SK-N-SH treated with all-trans-retinoic acid at 6 μM for 48 hours (cell line): ENCODE results near the gene HECTD4.

Experiments
- ARNTL ChIP-seq: fragments of 450-650 bp; formaldehyde crosslinking; IDR thresholded peaks from 2 replicates; pipeline ENCODE4 v1.5.0; 2020; ENCODE audit warnings: low read depth, mild to moderate bottlenecking, moderate library complexity, borderline replicate concordance
- ESRRG ChIP-seq: fragments of 250-450 bp; sonication (Bioruptor Pico); IDR thresholded peaks from 2 replicates; pipeline ENCODE4 v1.6.1; 2021; ENCODE audit warnings: mild to moderate bottlenecking
- ISL1 ChIP-seq: fragments of 250-450 bp; sonication (Bioruptor Pico); IDR thresholded peaks from 2 replicates; pipeline ENCODE4 v2.1.2; 2022; ENCODE audit warnings: mild to moderate bottlenecking, moderate library complexity
- PPARA ChIP-seq: fragments of 250-450 bp; sonication (Bioruptor Pico); IDR thresholded peaks from 2 replicates; pipeline ENCODE4 v1.5.0; 2020; ENCODE audit warnings: mild to moderate bottlenecking, borderline replicate concordance
- SNAI2 ChIP-seq: fragments of 250-450 bp; sonication (Bioruptor Pico); IDR thresholded peaks from 2 replicates; pipeline ENCODE4 v1.5.0; 2020; ENCODE audit warnings: mild to moderate bottlenecking, moderate library complexity
- TCF4 ChIP-seq: fragments of 250-450 bp; sonication (Bioruptor Pico); IDR thresholded peaks from 2 replicates; pipeline ENCODE4 v1.8.0; 2021; ENCODE audit warnings: mild to moderate bottlenecking, moderate library complexity, borderline replicate concordance
- ZFP3 ChIP-seq: fragments of 250-450 bp; sonication (Bioruptor Pico); IDR thresholded peaks from 2 replicates; pipeline ENCODE4 v1.5.0; 2020; ENCODE audit warnings: mild to moderate bottlenecking, moderate library complexity
- ZNF8 ChIP-seq: fragments of 450-650 bp; formaldehyde crosslinking; IDR thresholded peaks from 2 replicates; pipeline ENCODE4 v1.5.0; 2020; ENCODE audit warnings: mild to moderate bottlenecking, moderate library complexity
- TF ChIP-seq, protein P1 (sequence below): fragments of 250-450 bp; sonication (Bioruptor Pico); IDR thresholded peaks from 2 replicates; pipeline ENCODE4 v1.8.0; 2020; ENCODE audit warnings: mild to moderate bottlenecking, moderate library complexity, borderline replicate concordance
- TF ChIP-seq, protein P2 (sequence below): fragments of 250-450 bp; sonication (Bioruptor Pico); IDR thresholded peaks from 2 replicates; pipeline ENCODE4 v1.5.1; 2021; ENCODE audit warnings: mild to moderate bottlenecking, moderate library complexity
- TF ChIP-seq, protein P3 (sequence below): fragments of 250-450 bp; sonication (Bioruptor Pico); IDR thresholded peaks from 2 replicates; pipeline ENCODE4 v1.5.1; 2020; ENCODE audit warnings: low read depth, mild to moderate bottlenecking, moderate library complexity

DNA sequence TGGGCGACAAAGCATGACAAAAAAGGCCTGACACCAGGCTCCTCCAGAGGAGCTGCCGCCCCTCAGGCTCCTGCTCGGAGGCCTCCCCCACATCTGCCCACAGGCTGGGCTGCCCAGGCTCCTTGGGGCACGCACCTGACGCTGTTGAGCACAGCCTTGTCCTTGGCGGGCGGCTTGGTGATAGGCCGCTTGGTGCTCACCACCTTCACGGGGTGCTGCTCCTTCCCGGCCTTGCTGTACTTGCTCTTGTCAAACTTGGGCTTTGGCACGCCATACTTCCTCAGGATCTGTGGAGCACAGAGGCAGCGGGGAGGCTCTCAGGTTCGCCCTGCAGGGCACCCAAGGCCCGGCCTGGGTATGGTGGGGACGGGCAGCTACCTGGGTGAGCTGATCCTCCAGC, 203.4 kb downstream of the HECTD4 start:
- no peak for TF ChIP-seq SNAI2 (CRISPR knock-in tag)
- no peak for TF ChIP-seq ISL1 (CRISPR knock-in tag)
- TF ChIP-seq, protein P1, sequence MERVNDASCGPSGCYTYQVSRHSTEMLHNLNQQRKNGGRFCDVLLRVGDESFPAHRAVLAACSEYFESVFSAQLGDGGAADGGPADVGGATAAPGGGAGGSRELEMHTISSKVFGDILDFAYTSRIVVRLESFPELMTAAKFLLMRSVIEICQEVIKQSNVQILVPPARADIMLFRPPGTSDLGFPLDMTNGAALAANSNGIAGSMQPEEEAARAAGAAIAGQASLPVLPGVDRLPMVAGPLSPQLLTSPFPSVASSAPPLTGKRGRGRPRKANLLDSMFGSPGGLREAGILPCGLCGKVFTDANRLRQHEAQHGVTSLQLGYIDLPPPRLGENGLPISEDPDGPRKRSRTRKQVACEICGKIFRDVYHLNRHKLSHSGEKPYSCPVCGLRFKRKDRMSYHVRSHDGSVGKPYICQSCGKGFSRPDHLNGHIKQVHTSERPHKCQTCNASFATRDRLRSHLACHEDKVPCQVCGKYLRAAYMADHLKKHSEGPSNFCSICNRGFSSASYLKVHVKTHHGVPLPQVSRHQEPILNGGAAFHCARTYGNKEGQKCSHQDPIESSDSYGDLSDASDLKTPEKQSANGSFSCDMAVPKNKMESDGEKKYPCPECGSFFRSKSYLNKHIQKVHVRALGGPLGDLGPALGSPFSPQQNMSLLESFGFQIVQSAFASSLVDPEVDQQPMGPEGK (CRISPR knock-in tag): no peak
- TF ChIP-seq ESRRG (CRISPR knock-in tag): no peak
- TF ChIP-seq, protein P2, sequence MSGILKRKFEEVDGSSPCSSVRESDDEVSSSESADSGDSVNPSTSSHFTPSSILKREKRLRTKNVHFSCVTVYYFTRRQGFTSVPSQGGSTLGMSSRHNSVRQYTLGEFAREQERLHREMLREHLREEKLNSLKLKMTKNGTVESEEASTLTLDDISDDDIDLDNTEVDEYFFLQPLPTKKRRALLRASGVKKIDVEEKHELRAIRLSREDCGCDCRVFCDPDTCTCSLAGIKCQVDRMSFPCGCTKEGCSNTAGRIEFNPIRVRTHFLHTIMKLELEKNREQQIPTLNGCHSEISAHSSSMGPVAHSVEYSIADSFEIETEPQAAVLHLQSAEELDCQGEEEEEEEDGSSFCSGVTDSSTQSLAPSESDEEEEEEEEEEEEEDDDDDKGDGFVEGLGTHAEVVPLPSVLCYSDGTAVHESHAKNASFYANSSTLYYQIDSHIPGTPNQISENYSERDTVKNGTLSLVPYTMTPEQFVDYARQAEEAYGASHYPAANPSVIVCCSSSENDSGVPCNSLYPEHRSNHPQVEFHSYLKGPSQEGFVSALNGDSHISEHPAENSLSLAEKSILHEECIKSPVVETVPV: no peak
- no peak for TF ChIP-seq PPARA (CRISPR knock-in tag)
- no peak for TF ChIP-seq TCF4 (CRISPR knock-in tag)
- TF ChIP-seq, protein P3, sequence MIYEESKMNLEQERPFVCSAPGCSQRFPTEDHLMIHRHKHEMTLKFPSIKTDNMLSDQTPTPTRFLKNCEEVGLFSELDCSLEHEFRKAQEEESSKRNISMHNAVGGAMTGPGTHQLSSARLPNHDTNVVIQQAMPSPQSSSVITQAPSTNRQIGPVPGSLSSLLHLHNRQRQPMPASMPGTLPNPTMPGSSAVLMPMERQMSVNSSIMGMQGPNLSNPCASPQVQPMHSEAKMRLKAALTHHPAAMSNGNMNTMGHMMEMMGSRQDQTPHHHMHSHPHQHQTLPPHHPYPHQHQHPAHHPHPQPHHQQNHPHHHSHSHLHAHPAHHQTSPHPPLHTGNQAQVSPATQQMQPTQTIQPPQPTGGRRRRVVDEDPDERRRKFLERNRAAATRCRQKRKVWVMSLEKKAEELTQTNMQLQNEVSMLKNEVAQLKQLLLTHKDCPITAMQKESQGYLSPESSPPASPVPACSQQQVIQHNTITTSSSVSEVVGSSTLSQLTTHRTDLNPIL (CRISPR knock-in tag): no peak
- TF ChIP-seq ZFP3 (CRISPR knock-in tag): no peak
- TF ChIP-seq ARNTL (CRISPR knock-in tag): no peak
- TF ChIP-seq ZNF8: no peak
